ENCODE data around the gene SLC17A6. TPM values are rescaled to one million over a fixed set of nuclear protein-coding genes. Genes with fewer than 3 reads are reported as not detected.

The SLC17A6 gene
- total RNA-seq, 1 donor from 2014 or later: not detected

GRCh38 chr11:22389526-22390282, 51.5 kb downstream of the SLC17A6 start:
- DNase-seq (ENCODE audit: low spot score): no peak

- no peak for DNase-seq (ENCODE audit: low spot score)
Observed at GRCh38 chr11:22390283-22390655, 52.1 kb downstream of the SLC17A6 start.

GRCh38 chr11:22392561-22392960, 54.4 kb downstream of the SLC17A6 start:
- no peak for DNase-seq (ENCODE audit: low spot score)

- no peak for DNase-seq (ENCODE audit: low spot score)
Observed at GRCh38 chr11:22405377-22405776, 67.2 kb downstream of the SLC17A6 start.

- no peak for DNase-seq (ENCODE audit: low spot score)
Observed at GRCh38 chr11:22407267-22407666, 69.1 kb downstream of the SLC17A6 start.

- no peak for DNase-seq (ENCODE audit: low spot score)
Observed at GRCh38 chr11:22407921-22408320, 69.7 kb downstream of the SLC17A6 start.

- no peak for DNase-seq (ENCODE audit: low spot score)
Observed at GRCh38 chr11:22415476-22415875, 77.3 kb downstream of the SLC17A6 start.

GRCh38 chr11:22416462-22416861, 78.3 kb downstream of the SLC17A6 start:
- no peak for DNase-seq (ENCODE audit: low spot score)

GRCh38 chr11:22426915-22427314, 88.7 kb downstream of the SLC17A6 start:
- DNase-seq (ENCODE audit: low spot score): no peak

Other genes starting within 250 kb of the SLC17A6 start
- 1.2 TPM for gene ANO5, start 145.3 kb upstream of the SLC17A6 start, total RNA-seq

All from mesenteric fat pad (tissue), 1 donor.